Mesendoderm (in vitro differentiated cells): ENCODE data around the gene TCF4.

Experiments
- DNase-seq: peaks from one replicate; pipeline ENCODE4 v3.0.0; 2013
- H2AK5ac ChIP-seq: 2 replicates; pipeline ENCODE4 v1.6.1; 2013; ENCODE audit warnings: low read length, inconsistent platforms
- H2BK120ac ChIP-seq: 2 replicates; pipeline ENCODE4 v1.6.1; 2013; ENCODE audit warnings: low read depth, mild to moderate bottlenecking, low read length, moderate library complexity, mixed read lengths
- H2BK15ac ChIP-seq: replicated peaks from 2 replicates; pipeline ENCODE4 v1.6.1; 2013; ENCODE audit warnings: low read depth, mild to moderate bottlenecking, moderate library complexity
- H2BK5ac ChIP-seq: 2 replicates; pipeline ENCODE4 v1.6.1; 2013; ENCODE audit warnings: low read length, inconsistent platforms
- H3K18ac ChIP-seq: 2 replicates; pipeline ENCODE4 v1.6.1; 2013; ENCODE audit warnings: mild to moderate bottlenecking, low read length, mixed read lengths
- H3K23ac ChIP-seq: one replicate; pipeline ENCODE4 v1.6.1; 2013; ENCODE audit warnings: low read length
- H3K27ac ChIP-seq: 2 replicates; pipeline ENCODE4 v1.5.1; 2013; ENCODE audit warnings: low read depth, mild to moderate bottlenecking, inconsistent platforms, low read length, moderate library complexity
- H3K27me3 ChIP-seq: 2 replicates; pipeline ENCODE4 v1.6.1; 2013; ENCODE audit warnings: low read length, control low read depth, mild to moderate bottlenecking, inconsistent platforms; ENCODE audit not compliant: insufficient read depth, poor library complexity
- H3K36me3 ChIP-seq: 2 replicates; pipeline ENCODE4 v1.6.1; 2013; ENCODE audit warnings: low read length, inconsistent platforms; ENCODE audit not compliant: control insufficient read depth, insufficient read depth
- H3K4ac ChIP-seq: one replicate; pipeline ENCODE4 v1.6.1; 2013; ENCODE audit warnings: low read depth, mild to moderate bottlenecking, low read length, moderate library complexity
- H3K4me1 ChIP-seq: 2 replicates; pipeline ENCODE4 v1.6.1; 2013; ENCODE audit warnings: low read depth, low read length, inconsistent platforms; ENCODE audit not compliant: control insufficient read depth
- H3K4me2 ChIP-seq: 2 replicates; pipeline ENCODE4 v1.6.1; 2013; ENCODE audit warnings: low read length
- H3K4me3 ChIP-seq: 2 replicates; pipeline ENCODE4 v1.5.1; 2013; ENCODE audit warnings: mild to moderate bottlenecking, low read length
- H3K56ac ChIP-seq: one replicate; pipeline ENCODE4 v1.6.1; 2013; ENCODE audit warnings: low read length
- H3K79me1 ChIP-seq: 2 replicates; pipeline ENCODE4 v1.6.1; 2013; ENCODE audit warnings: low read length, inconsistent platforms
- H3K79me2 ChIP-seq: 2 replicates; pipeline ENCODE4 v1.6.1; 2013; ENCODE audit warnings: mild to moderate bottlenecking, low read length; ENCODE audit not compliant: control insufficient read depth, insufficient read depth
- H3K9ac ChIP-seq: 2 replicates; pipeline ENCODE4 v1.6.1; 2013; ENCODE audit warnings: low read length, inconsistent platforms
- H4K5ac ChIP-seq: one replicate; pipeline ENCODE4 v1.6.1; 2013; ENCODE audit warnings: low read length
- H4K8ac ChIP-seq: one replicate; pipeline ENCODE4 v1.6.1; 2013; ENCODE audit warnings: low read depth, mild to moderate bottlenecking, control low read depth, low read length, moderate library complexity
- WGBS: extraction: QIAGEN DNeasy Blood & Tissue Kit; methylation state at CpG from one replicate; pipeline ENCODE4 v1.1.7; 2013; ENCODE audit warnings: low lambda C conversion rate, missing lambda C conversion rate; ENCODE audit not compliant: insufficient coverage; ENCODE audit errors: extremely low coverage; 5-methylcytosine and 5-hydroxymethylcytosine counted together

Gene TCF4

DNA sequence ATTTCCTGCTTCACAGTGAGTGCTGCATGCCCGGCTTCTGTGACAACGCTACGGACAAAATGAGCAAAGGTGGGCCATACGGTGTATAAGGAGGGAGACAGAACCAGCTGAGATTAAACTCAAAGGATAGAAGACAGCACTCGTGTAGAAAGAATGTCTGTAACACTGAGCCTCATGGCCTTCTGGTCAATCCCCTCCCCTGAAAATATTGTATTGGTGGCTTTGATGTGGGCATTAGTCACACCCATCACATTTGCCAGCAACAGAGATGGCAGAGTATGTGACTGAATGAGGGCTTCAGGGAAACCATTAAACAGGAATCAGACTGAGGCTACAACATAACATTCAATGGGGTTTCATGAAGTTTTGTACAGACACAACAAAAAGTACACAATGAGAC lies 341.0 kb downstream of the TCF4 start:
- no peaks in the 10 kb centered on the region for H3K36me3 ChIP-seq
- no peak overlapping the region for H2BK120ac ChIP-seq
- no peak overlapping the region for H4K8ac ChIP-seq
- H3K56ac ChIP-seq = no peak overlapping the region
- no peaks in the 10 kb centered on the region for H3K79me2 ChIP-seq
- H2BK5ac ChIP-seq = no peak overlapping the region
- no peak overlapping the region for H3K4me2 ChIP-seq
- H3K27ac ChIP-seq = no peak overlapping the region
- H3K4ac ChIP-seq = no peak overlapping the region
- no CpG with 5 or more reads among the region's 5 CpGs for WGBS
- H2BK15ac ChIP-seq = no peak overlapping the region
- H3K4me1 ChIP-seq = no peaks in the 10 kb centered on the region
- H2AK5ac ChIP-seq = no peak overlapping the region
- no peak overlapping the region for H3K18ac ChIP-seq
- no peak overlapping the region for H3K4me3 ChIP-seq
- no peak overlapping the region for H4K5ac ChIP-seq
- H3K79me1 ChIP-seq = no peaks in the 10 kb centered on the region
- no peaks in the 10 kb centered on the region for H3K27me3 ChIP-seq
- no peak overlapping the region for H3K9ac ChIP-seq
- DNase-seq = no peak
- no peak overlapping the region for H3K23ac ChIP-seq

DNA sequence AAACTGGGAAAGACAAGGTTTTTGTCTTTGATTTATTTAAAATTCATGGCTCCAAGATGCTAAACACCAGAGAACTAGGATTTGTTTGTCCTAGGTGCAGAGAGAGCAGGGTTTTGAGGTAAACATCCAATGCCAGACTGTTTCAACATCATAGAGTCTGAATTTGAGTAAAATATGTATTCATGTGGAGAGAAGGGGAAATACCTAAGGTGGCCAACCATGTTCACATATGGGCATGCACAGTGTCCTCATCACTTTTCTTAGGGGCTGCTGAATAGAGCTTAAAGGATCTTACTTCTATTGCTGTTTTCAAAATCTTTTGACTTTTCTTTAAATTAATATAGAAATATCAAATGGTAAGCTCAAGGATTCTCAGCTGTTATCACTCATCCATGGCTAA lies 341.7 kb downstream of the TCF4 start:
- H4K8ac ChIP-seq = no peak overlapping the region
- H3K4ac ChIP-seq = no peak overlapping the region
- no peak overlapping the region for H2BK15ac ChIP-seq
- H3K36me3 ChIP-seq = no peaks in the 10 kb centered on the region
- no peak overlapping the region for H3K18ac ChIP-seq
- H3K79me1 ChIP-seq = no peaks in the 10 kb centered on the region
- no peak overlapping the region for H3K4me2 ChIP-seq
- no peak overlapping the region for H3K27ac ChIP-seq
- no peak overlapping the region for H4K5ac ChIP-seq
- no peaks in the 10 kb centered on the region for H3K27me3 ChIP-seq
- DNase-seq = no peak
- H2BK5ac ChIP-seq = no peak overlapping the region
- no peak overlapping the region for H3K9ac ChIP-seq
- H3K56ac ChIP-seq = no peak overlapping the region
- no peak overlapping the region for H2BK120ac ChIP-seq
- no peak overlapping the region for H2AK5ac ChIP-seq
- H3K23ac ChIP-seq = no peak overlapping the region
- H3K79me2 ChIP-seq = no peaks in the 10 kb centered on the region
- no peak overlapping the region for H3K4me3 ChIP-seq
- no peaks in the 10 kb centered on the region for H3K4me1 ChIP-seq

DNA sequence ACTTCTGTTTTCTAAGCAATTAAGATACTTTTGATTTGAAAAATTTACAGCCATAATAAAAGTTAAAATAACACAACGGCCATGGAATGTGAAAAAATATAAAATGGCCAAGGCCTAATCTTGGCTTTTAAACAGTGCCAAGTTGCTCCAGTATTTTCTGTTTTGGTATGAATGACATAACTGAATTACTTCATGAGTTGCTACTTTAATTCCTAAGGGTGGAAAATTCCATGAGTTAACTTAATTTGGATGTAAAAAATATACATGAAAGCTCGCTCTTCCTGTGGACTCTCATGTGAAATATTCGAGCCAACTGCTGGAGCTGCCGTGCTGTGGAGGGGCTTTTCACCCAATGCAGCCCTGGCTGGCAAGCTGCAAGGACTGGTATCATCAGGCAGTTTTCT lies 342.8 kb downstream of the TCF4 start:
- WGBS = no CpG with 5 or more reads among the region's 4 CpGs
- Histone ChIP-seq H3K18ac (no peak overlapping the region), H3K56ac (no peak overlapping the region), H3K79me2 (no peaks in the 10 kb centered on the region), H3K4me2 (no peak overlapping the region), H3K27me3 (no peaks in the 10 kb centered on the region), H4K5ac (no peak overlapping the region), H3K9ac (no peak overlapping the region), H3K79me1 (no peaks in the 10 kb centered on the region), H3K23ac (no peak overlapping the region), H3K27ac (no peak overlapping the region), H2BK120ac (no peak overlapping the region), H3K36me3 (no peaks in the 10 kb centered on the region), H2AK5ac (no peak overlapping the region), H3K4ac (no peak overlapping the region), H2BK5ac (no peak overlapping the region), H3K4me3 (no peak overlapping the region), H2BK15ac (no peak overlapping the region), H3K4me1 (no peaks in the 10 kb centered on the region), H4K8ac (no peak overlapping the region)
- no peak for DNase-seq

DNA sequence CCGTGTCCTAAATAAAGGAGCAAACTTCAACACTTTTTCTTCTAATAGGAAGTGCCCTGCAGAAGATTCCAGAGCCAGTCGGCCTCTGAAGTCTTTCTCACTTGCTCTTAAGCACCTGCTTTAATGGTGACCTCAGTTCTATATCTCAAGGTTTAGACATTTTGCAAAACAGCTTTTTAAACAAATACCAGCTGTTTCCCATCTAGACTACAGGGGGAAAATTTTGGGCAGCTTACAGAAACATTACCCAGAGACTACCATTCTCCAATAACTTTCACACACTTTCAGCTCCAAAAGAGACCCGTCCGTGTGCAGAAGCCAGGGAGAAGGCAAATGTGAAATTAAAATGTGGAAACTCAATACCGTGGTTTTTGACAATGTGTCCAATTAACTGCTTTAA lies 343.4 kb downstream of the TCF4 start:
- DNase-seq = no peak
- Histone ChIP-seq H2BK15ac (no peak overlapping the region), H3K79me2 (no peaks in the 10 kb centered on the region), H3K4ac (no peak overlapping the region), H4K5ac (no peak overlapping the region), H4K8ac (no peak overlapping the region), H3K79me1 (no peaks in the 10 kb centered on the region), H3K4me2 (no peak overlapping the region), H3K4me3 (no peak overlapping the region), H2BK120ac (no peak overlapping the region), H3K23ac (no peak overlapping the region), H3K36me3 (no peaks in the 10 kb centered on the region), H2BK5ac (no peak overlapping the region), H3K9ac (no peak overlapping the region), H3K18ac (no peak overlapping the region), H3K27me3 (no peaks in the 10 kb centered on the region), H3K4me1 (no peaks in the 10 kb centered on the region), H3K27ac (no peak overlapping the region), H3K56ac (no peak overlapping the region), H2AK5ac (no peak overlapping the region)
- no CpG with 5 or more reads among the region's 5 CpGs for WGBS

DNA sequence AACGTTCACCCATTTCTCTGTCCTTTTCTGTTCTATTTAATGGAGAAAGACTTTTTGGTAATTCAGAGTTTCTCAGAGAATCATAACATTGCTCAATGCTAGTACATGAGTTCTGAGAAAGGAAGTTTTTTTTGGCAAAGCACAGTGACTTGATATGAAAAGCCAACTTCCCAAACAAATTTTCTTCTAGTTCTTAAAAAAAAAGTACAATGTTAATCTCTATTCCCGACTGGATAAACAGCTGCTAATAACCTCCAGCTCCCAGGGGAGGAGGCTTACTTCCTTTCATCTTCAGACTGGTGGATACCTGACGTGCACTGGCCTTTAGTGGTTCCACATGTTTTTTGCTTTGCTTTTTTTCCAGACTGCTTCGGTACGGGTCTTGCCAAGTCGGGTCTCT lies 344.1 kb downstream of the TCF4 start:
- no peak overlapping the region for H3K23ac ChIP-seq
- no peak overlapping the region for H3K27ac ChIP-seq
- no peak overlapping the region for H3K9ac ChIP-seq
- no peaks in the 10 kb centered on the region for H3K36me3 ChIP-seq
- no peak overlapping the region for H2BK120ac ChIP-seq
- H3K4me1 ChIP-seq = no peaks in the 10 kb centered on the region
- no peak overlapping the region for H2BK5ac ChIP-seq
- H3K4me3 ChIP-seq = no peak overlapping the region
- H3K56ac ChIP-seq = no peak overlapping the region
- H2AK5ac ChIP-seq = no peak overlapping the region
- H3K18ac ChIP-seq = no peak overlapping the region
- no peak overlapping the region for H4K5ac ChIP-seq
- H3K4ac ChIP-seq = no peak overlapping the region
- no peaks in the 10 kb centered on the region for H3K79me1 ChIP-seq
- H3K27me3 ChIP-seq = no peaks in the 10 kb centered on the region
- H2BK15ac ChIP-seq = no peak overlapping the region
- no peak overlapping the region for H4K8ac ChIP-seq
- no peaks in the 10 kb centered on the region for H3K79me2 ChIP-seq
- no CpG with 5 or more reads among the region's 6 CpGs for WGBS
- no peak overlapping the region for H3K4me2 ChIP-seq
- no peak for DNase-seq

DNA sequence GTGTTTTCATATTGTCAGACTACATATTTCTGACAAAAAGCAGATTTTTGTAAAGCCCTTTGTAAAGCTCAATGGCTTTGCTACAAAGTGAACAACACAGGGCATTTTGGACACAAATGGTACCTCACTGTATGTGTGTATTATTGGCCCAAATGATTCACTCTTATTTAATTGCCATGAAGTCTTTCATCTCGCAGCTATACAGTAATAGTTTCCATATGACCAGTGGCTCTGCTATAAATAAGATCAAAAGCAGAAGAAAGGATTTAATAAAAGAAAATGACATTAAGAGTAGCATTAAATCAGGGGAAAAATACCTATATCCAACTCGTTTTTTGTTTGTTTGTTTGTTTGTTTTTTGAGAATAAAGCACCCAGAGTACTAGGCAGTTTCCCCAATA lies 344.7 kb downstream of the TCF4 start:
- no CpG with 5 or more reads among the region's 2 CpGs for WGBS
- Histone ChIP-seq H3K18ac (no peak overlapping the region), H3K79me1 (no peaks in the 10 kb centered on the region), H3K4ac (no peak overlapping the region), H4K8ac (no peak overlapping the region), H3K56ac (no peak overlapping the region), H4K5ac (no peak overlapping the region), H3K4me2 (no peak overlapping the region), H3K36me3 (no peaks in the 10 kb centered on the region), H3K4me3 (no peak overlapping the region), H2BK15ac (no peak overlapping the region), H2BK120ac (no peak overlapping the region), H3K4me1 (no peaks in the 10 kb centered on the region), H3K27me3 (no peaks in the 10 kb centered on the region), H3K27ac (no peak overlapping the region), H3K9ac (no peak overlapping the region), H3K23ac (no peak overlapping the region), H3K79me2 (no peaks in the 10 kb centered on the region), H2BK5ac (no peak overlapping the region), H2AK5ac (no peak overlapping the region)
- DNase-seq = no peak
